Mucosa of descending colon (tissue), 3 donors: ENCODE data around the gene SYNDIG1. TPM values are rescaled to one million over a fixed set of nuclear protein-coding genes. Genes with fewer than 3 reads are reported as not detected.

Experiments used
- ATAC-seq: fragments of 200-7000 bp; cut with Tn5 transposase; one replicate; pipeline ENCODE4 v1.9.1; 2020; ENCODE audit warnings: mild to moderate bottlenecking, moderate library complexity
- DNase-seq, 3 donors: peaks; one replicate each; pipeline ENCODE4 v3.0.0-alpha.2; 2020
- H3K36me3 ChIP-seq: fragments of 200-600 bp; one replicate; pipeline ENCODE4 v1.8.0; 2021; ENCODE audit warnings: low read depth, mild to moderate bottlenecking
- H3K4me1 ChIP-seq: fragments of 200-600 bp; one replicate; pipeline ENCODE4 v1.8.0; 2021; ENCODE audit warnings: low read depth, mild to moderate bottlenecking
- H3K4me3 ChIP-seq: fragments of 200-600 bp; one replicate; pipeline ENCODE4 v1.8.0; 2021; ENCODE audit warnings: mild to moderate bottlenecking
- H3K9me3 ChIP-seq: fragments of 200-600 bp; one replicate; pipeline ENCODE4 v1.8.0; 2021; ENCODE audit warnings: mild to moderate bottlenecking
- intact Hi-C, 2 donors: fragments of 100-400 bp; cut with DNase I in 1 of 2; cut with micrococcal nuclease in 1 of 2; formaldehyde crosslinking; loops; one replicate each; pipeline versions ENCODE4 v1.11.0 to v1.11.1; 2022; cut with DNase I, micrococcal nuclease
- total RNA-seq, 3 donors: library from RNA; stranded (reverse); fragmentation: NEBNext Ultra II Directional in 2 of 3; extraction: Animal tissue kit (Norgen Biotek cat#: 25700) in 2 of 3; gene quantifications; one replicate each; pipeline versions ENCODE4 v1.2.1 to v1.2.4, GENCODE V29; 2021 to 2023
- TF ChIP-seq, protein P1 (sequence below): fragments of 200-600 bp; IDR thresholded peaks from one replicate; pipeline ENCODE4 v1.8.0; 2022; ENCODE audit warnings: antibody characterized with exemption, mild to moderate bottlenecking
- donor health status: DM: no; HTN: no; CAD: no; lungs with moderate emphysema.
- donor health status: DM: no; HTN: no; CAD: no.
- donor health status: DM: no; HTN: yes; CAD: no.

SYNDIG1 gene
- total RNA-seq, 3 donors from 2014 or later = 0.12 to 0.46 (median 0.35) TPM

DNA sequence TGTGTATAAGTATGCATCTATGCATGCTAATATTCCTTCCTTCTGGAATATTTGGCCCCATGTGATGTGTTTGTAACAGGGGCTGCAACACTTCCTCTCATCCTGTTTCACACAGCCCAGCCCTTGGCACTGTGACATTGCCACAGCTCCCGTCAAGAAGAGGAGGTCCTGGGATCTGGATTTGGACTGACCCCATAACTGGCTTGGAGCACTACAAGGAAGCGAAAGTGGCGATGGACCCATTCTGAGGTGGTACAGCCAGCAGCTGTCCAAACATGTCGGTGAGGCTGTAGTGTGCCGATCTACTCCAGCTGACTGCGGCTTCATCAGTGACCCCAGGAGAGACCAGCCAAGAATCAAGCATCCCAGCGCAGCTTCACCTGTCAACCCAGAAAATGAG is 18.2 kb downstream of the SYNDIG1 start:
- Histone ChIP-seq H3K36me3 (no peaks in the 10 kb centered on the region), H3K4me1 (peaks cover 13% of the 10 kb centered on the region), H3K4me3 (no peak overlapping the region), H3K9me3 (no peaks in the 10 kb centered on the region)
- DNase-seq (no peak), ATAC-seq (peak; percentile 14)
- intact Hi-C loops = no loop called here
- TF ChIP-seq, protein P1, sequence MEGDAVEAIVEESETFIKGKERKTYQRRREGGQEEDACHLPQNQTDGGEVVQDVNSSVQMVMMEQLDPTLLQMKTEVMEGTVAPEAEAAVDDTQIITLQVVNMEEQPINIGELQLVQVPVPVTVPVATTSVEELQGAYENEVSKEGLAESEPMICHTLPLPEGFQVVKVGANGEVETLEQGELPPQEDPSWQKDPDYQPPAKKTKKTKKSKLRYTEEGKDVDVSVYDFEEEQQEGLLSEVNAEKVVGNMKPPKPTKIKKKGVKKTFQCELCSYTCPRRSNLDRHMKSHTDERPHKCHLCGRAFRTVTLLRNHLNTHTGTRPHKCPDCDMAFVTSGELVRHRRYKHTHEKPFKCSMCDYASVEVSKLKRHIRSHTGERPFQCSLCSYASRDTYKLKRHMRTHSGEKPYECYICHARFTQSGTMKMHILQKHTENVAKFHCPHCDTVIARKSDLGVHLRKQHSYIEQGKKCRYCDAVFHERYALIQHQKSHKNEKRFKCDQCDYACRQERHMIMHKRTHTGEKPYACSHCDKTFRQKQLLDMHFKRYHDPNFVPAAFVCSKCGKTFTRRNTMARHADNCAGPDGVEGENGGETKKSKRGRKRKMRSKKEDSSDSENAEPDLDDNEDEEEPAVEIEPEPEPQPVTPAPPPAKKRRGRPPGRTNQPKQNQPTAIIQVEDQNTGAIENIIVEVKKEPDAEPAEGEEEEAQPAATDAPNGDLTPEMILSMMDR = no peak

GRCh38 chr20:24488064-24488799 is 18.8 kb downstream of the SYNDIG1 start:
- TF ChIP-seq, protein P1 = no peak
- intact Hi-C loops = no loop called here
- Histone ChIP-seq H3K4me1 (peaks cover 13% of the 10 kb centered on the region), H3K4me3 (no peak overlapping the region), H3K36me3 (no peaks in the 10 kb centered on the region), H3K9me3 (no peaks in the 10 kb centered on the region)
- DNase-seq (peak in 2 of 3 donors; percentile 51), ATAC-seq (peak; percentile 89)

GRCh38 chr20:24488800-24489175 is 19.4 kb downstream of the SYNDIG1 start:
- DNase-seq (no peak), ATAC-seq (no peak)
- peaks cover 13% of the 10 kb centered on the region for H3K4me1 ChIP-seq
- TF ChIP-seq, protein P1 = no peak
- no peaks in the 10 kb centered on the region for H3K9me3 ChIP-seq
- H3K4me3 ChIP-seq = no peak overlapping the region
- intact Hi-C loops = no loop called here
- no peaks in the 10 kb centered on the region for H3K36me3 ChIP-seq

DNA sequence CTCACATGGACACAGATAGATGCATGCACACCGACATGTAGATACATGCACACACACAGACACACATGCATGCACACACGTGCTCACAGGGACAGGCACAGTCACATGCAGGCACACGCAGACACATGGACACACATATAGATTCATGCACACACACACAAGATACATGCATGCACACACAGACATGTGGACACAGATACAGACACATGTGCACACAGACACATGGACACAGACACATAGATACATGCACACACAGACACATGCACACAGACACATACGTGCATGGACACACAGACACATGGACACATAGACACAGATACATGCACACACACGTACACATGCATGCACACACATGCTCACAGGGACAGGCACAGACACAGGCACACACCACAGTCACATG is 19.8 kb downstream of the SYNDIG1 start:
- intact Hi-C loops = no loop called here
- Histone ChIP-seq H3K4me3 (no peak overlapping the region), H3K9me3 (no peaks in the 10 kb centered on the region), H3K36me3 (no peaks in the 10 kb centered on the region), H3K4me1 (peaks cover 13% of the 10 kb centered on the region)
- TF ChIP-seq, protein P1 = no peak
- DNase-seq = no peak
- no peak for ATAC-seq

DNA sequence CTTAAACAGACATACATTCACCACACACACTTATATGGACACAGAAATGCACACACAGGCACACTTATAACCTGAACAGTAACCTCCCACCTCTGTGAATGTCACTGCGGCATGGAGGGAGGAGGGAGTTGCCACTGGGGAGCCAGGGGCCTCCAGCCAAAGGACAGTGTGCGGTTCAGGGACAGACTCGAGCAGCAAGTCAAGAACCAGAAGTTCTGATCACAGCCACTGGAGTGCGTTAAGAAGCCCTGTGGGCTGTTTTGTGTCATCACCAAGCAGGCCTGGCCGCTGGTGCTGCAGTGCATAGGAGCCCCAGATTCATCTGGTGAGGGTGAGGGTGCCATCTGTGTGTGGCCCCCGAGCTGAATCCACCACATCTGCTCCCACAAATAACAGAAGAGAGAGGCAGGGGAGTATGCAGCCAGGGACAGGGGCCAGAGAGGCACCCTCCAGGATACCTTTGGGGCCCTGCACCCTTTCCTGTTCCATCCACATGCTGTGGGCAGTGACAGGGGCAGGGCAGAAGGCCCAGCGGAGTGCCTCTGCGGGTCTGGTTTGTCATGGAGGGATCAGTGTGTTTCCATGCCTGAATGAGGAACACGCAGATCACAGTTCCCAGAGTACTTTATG is 20.3 kb downstream of the SYNDIG1 start:
- H3K4me3 ChIP-seq = no peak overlapping the region
- TF ChIP-seq, protein P1 = no peak
- peaks cover 13% of the 10 kb centered on the region for H3K4me1 ChIP-seq
- intact Hi-C loops = no loop called here
- DNase-seq = no peak
- no peak for ATAC-seq
- H3K36me3 ChIP-seq = no peaks in the 10 kb centered on the region
- H3K9me3 ChIP-seq = no peaks in the 10 kb centered on the region
